Thyroid gland (tissue), 4 donors: ENCODE results near the gene SLC25A26. TPM values are rescaled to one million over a fixed set of nuclear protein-coding genes. Genes with fewer than 3 reads are reported as not detected.

Experiments
- DNase-seq, 2 donors: peaks; one replicate each; pipeline ENCODE4 v3.0.0-alpha.2; 2019
- H3K27ac ChIP-seq, 3 donors: fragments of 200-600 bp; sonication (generic); 1 replicate in 2 of 3; 2 replicates in 1 of 3; pipeline ENCODE4 v1.5.1; 2016 to 2019; ENCODE audit warnings: mild to moderate bottlenecking in 1 of 3, moderate library complexity in 1 of 3
- H3K27me3 ChIP-seq: fragments of 200-600 bp; sonication (generic); one replicate; pipeline ENCODE4 v1.5.1; 2019
- H3K36me3 ChIP-seq, 2 donors: fragments of 200-600 bp; sonication (generic); one replicate each; pipeline ENCODE4 v1.5.1; 2016 to 2019
- H3K4me1 ChIP-seq, 2 donors: fragments of 200-600 bp; sonication (generic); one replicate each; pipeline ENCODE4 v1.5.1; 2017 to 2019
- H3K4me3 ChIP-seq, 3 donors: fragments of 200-600 bp; sonication (generic); replicated peaks in 1 of 3; 1 replicate in 2 of 3; 2 replicates in 1 of 3; pipeline ENCODE4 v1.5.1; 2016; ENCODE audit warnings: mild to moderate bottlenecking in 1 of 3
- H3K9me3 ChIP-seq: fragments of 200-600 bp; sonication (generic); one replicate; pipeline ENCODE4 v1.5.1; 2017
- CTCF ChIP-seq, 6 experiments: fragments of 200-600 bp in 3 of 6; fragments of 450-650 bp in 3 of 6; sonication (generic) in 3 of 6; IDR thresholded peaks; one replicate each; pipeline ENCODE4 v1.5.1; 2016 to 2019; ENCODE audit warnings: antibody characterized with exemption in 6 of 6, mild to moderate bottlenecking in 2 of 6, inconsistent platforms in 1 of 6, moderate library complexity in 1 of 6
- POLR2A ChIP-seq, 2 donors: fragments of 450-650 bp; IDR thresholded peaks; one replicate each; pipeline ENCODE4 v1.6.1; 2017; ENCODE audit warnings: antibody characterized with exemption in 2 of 2, mild to moderate bottlenecking in 2 of 2, moderate library complexity in 1 of 2
- WGBS, 2 donors: methylation state at CpG; one replicate each; pipeline ENCODE4 v1.1.5; 2017; 5-methylcytosine and 5-hydroxymethylcytosine counted together
- intact Hi-C: fragments of 100-400 bp; cut with DNase I; formaldehyde crosslinking; loops from one replicate; pipeline ENCODE4 v1.15.1; 2023
- total RNA-seq, 4 donors: library from RNA; depleted of rRNA; stranded (reverse); fragments of >200 nt; gene quantifications; one replicate each; pipeline ENCODE4 v1.2.3, GENCODE V29; 2016

Gene SLC25A26
- total RNA-seq, 4 donors from 2014 or later = 30.9 to 34.7 (median 32.4) TPM

GRCh38 chr3:66411474-66411873 lies 190.7 kb downstream of the SLC25A26 start:
- no peak for DNase-seq
- Histone ChIP-seq H3K27me3 (no peaks in the 10 kb centered on the region), H3K4me3 (no peak overlapping the region), H3K4me1 (no peaks in the 10 kb centered on the region), H3K36me3 (peaks cover 22% of the 10 kb centered on the region in 2 donors), H3K27ac (no peak overlapping the region), H3K9me3 (no peaks in the 10 kb centered on the region)
- intact Hi-C loops = loop anchor here (5.0 kb wide), 1 partner anchor 91 kb away; the partner anchor contains the start of gene LRIG1
- WGBS, 2 donors = 66 to 68% methylated on average over 8 of the region's 8 CpGs
- TF ChIP-seq CTCF (IDR thresholded peaks at IDR 0.05) (no peak), POLR2A (IDR thresholded peaks at IDR 0.05) (no peak)

DNA sequence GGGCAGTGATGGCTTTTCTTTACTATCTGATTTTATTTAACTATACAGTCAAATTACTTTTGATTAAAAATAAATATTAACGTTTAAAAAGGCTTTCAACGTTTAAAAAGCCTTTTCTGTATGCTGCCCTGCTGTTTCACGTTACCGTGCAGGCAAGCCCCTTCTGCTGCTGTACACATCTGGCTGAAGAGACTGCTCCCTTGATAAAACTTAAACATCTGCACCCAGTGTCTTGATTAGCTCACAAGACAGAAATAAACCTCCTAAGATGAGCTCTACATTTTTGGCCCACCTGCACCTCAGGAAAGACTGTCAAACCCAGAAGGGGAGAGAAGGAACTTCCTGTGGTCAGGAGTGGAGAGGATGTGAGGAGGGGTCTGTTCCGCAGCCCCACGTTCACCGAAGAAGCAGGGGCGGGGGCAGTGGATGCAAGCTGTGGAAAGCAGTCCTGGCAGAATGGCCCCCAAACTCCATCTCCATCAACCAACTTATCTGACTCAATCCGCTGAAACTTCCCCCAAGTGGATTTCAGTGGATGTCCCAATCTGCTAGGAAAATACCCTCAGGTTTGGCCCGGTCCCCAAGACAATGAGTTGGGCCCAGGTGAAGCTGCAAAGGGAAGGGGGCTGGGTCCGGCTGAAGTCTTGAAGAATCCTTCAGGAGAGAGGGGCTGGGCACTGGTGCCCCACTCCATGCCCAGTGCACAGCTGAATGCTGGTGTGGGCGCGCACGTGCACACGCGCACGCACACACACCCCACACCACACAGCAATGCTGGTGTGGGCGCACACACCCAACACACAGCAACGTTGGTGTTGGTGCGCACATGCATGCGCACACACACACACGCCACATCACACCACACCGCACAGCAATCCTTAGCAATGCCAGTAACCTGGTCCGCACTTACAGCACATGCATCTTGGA lies 191.4 kb downstream of the SLC25A26 start:
- H3K27me3 ChIP-seq = no peaks in the 10 kb centered on the region
- H3K4me1 ChIP-seq = no peaks in the 10 kb centered on the region
- H3K36me3 ChIP-seq = peaks cover 15 to 19% of the 10 kb centered on the region in 2 donors
- intact Hi-C loops = loop anchor here (5.0 kb wide), 1 partner anchor 90 kb away; the partner anchor contains the start of gene LRIG1
- no peak for DNase-seq
- H3K27ac ChIP-seq = no peak overlapping the region
- no peak overlapping the region for H3K4me3 ChIP-seq
- 81 to 90% methylated on average over 15 to 24 of the region's 24 CpGs for WGBS, 2 donors
- H3K9me3 ChIP-seq = no peaks in the 10 kb centered on the region
- TF ChIP-seq POLR2A (IDR thresholded peaks at IDR 0.05) = no peak
- TF ChIP-seq CTCF (IDR thresholded peaks at IDR 0.05) = no peak

- no peak overlapping the region for H3K27ac ChIP-seq
- no peak for DNase-seq
- H3K36me3 ChIP-seq = peaks cover 13 to 16% of the 10 kb centered on the region in 2 donors
- no peaks in the 10 kb centered on the region for H3K27me3 ChIP-seq
- intact Hi-C loops = loop anchor here (5.0 kb wide), 1 partner anchor 89 kb away; the partner anchor contains the start of gene LRIG1
- 92 to 94% methylated on average over 2 to 5 of the region's 7 CpGs for WGBS, 2 donors
- TF ChIP-seq CTCF (IDR thresholded peaks at IDR 0.05) = no peak
- TF ChIP-seq POLR2A (IDR thresholded peaks at IDR 0.05) = no peak
- no peaks in the 10 kb centered on the region for H3K9me3 ChIP-seq
- H3K4me1 ChIP-seq = peaks cover 6 to 7% of the 10 kb centered on the region in 2 donors
- no peak overlapping the region for H3K4me3 ChIP-seq
These were observed 192.4 kb downstream of the SLC25A26 start for GRCh38 chr3:66413151-66413751.

DNA sequence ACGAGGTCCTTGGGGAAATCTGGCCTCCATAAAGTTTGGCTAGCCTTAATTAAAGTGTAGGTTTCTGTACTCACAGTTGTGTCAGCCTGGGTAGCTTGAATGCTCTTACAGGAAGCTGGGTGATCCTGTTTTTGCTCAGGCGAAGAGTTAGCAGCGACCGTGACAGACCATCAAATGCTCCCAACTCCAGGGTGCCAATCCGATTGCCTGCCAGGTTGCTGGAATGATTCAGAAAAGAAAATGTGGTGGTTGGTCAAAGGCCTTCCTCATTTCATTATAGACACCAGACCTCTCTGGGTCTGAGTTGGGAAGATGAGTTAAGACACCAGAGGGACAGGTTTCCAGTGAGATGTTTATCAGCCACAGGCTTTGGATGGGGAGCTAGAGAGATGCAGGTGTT lies 194.0 kb downstream of the SLC25A26 start:
- Histone ChIP-seq H3K9me3 (no peaks in the 10 kb centered on the region), H3K27me3 (no peaks in the 10 kb centered on the region), H3K36me3 (peaks cover 11 to 12% of the 10 kb centered on the region in 2 donors), H3K4me3 (no peak overlapping the region), H3K27ac (no peak overlapping the region), H3K4me1 (peaks cover 16 to 17% of the 10 kb centered on the region in 2 donors)
- no peak for DNase-seq
- no peak for TF ChIP-seq CTCF (IDR thresholded peaks at IDR 0.05)
- TF ChIP-seq POLR2A (IDR thresholded peaks at IDR 0.05) = no peak
- 95 to 97% methylated on average over 5 of the region's 5 CpGs for WGBS, 2 donors
- intact Hi-C loops = loop anchor here (5.0 kb wide), 1 partner anchor 87 kb away; the partner anchor contains the start of gene LRIG1
